Stimulated activated CD8-positive, alpha-beta memory T cell treated with anti-CD3 and anti-CD28 coated beads, Interleukin-12 subunit alpha, Interleukin-12 subunit beta, amount 100 ng/mL, for 4 hours (primary cell): ENCODE measurements around the gene TSHZ2.

ENCODE experiments used
- DNase-seq: peaks from one replicate; pipeline ENCODE4 v3.0.0-alpha.2; 2020; ENCODE audit warnings: low read depth

Gene TSHZ2

GRCh38 chr20:53247468-53248103, 275.4 kb downstream of the TSHZ2 start:
- DNase-seq: no peak

- no peak for DNase-seq
Measured at GRCh38 chr20:53250456-53250855, 278.3 kb downstream of the TSHZ2 start.

DNA sequence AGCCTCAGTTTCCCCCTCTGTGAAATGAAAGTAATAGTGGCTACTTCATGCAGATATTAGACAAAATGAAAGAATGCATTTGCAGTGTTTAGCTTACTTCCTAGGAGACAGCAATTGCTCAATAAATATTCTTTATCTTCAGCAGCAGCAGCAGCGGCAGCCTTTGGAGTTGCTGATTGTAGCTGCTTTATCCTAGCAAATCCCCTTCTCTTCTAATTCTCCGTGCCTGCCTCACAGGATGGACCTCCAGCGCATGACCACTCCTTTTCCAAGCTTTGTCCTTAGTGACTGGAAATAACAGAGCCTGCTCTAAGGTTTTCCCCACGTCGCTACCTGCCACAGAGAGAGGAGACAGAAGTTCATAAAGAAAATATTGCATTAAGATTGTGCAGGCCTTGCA, 279.8 kb downstream of the TSHZ2 start:
- no peak for DNase-seq

- DNase-seq: no peak
Measured at GRCh38 chr20:53253668-53254067, 281.5 kb downstream of the TSHZ2 start.

- no peak for DNase-seq
Measured at GRCh38 chr20:53255102-53255710, 283.0 kb downstream of the TSHZ2 start.

DNA sequence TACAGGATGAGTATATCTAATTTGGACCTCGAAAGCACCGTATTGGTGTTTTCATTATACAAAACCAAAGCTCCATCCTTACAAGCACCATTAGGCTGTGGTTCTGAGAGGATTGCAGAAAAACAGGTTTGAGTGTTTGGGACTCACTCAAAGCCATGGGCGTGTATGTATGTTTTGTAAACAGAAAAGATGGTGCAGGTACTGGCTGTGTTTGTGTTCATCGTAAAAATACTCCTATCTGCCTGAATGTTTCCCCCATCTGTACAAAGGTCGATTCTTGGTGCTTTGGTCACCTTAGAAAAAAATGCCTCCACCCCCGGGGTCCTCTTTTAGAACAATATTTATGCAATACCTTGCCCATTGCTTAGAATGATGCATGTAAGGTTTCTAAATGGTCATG, 286.6 kb downstream of the TSHZ2 start:
- no peak for DNase-seq

GRCh38 chr20:53260168-53260567, 288.0 kb downstream of the TSHZ2 start:
- no peak for DNase-seq

- no peak for DNase-seq
Measured at GRCh38 chr20:53260591-53260990, 288.4 kb downstream of the TSHZ2 start.

DNA sequence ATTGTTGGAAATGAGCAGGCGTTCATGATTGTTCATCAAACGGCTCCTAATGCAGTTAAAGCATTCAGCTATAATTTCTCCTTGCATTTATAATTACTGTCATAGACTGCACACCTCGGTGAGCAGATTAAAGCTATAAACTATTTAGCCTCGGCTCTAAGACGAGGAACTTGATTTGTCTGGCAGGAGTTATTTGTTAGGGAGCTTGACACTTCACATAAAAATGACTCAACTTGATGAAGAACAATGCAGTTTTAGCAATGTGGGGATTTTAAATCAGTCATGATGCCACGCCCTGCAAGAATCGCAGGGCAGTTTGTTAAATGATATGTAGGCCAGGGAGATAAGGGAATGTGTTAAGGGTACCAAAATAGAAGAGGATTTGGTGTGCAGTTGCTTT, 290.2 kb downstream of the TSHZ2 start:
- DNase-seq: no peak

DNA sequence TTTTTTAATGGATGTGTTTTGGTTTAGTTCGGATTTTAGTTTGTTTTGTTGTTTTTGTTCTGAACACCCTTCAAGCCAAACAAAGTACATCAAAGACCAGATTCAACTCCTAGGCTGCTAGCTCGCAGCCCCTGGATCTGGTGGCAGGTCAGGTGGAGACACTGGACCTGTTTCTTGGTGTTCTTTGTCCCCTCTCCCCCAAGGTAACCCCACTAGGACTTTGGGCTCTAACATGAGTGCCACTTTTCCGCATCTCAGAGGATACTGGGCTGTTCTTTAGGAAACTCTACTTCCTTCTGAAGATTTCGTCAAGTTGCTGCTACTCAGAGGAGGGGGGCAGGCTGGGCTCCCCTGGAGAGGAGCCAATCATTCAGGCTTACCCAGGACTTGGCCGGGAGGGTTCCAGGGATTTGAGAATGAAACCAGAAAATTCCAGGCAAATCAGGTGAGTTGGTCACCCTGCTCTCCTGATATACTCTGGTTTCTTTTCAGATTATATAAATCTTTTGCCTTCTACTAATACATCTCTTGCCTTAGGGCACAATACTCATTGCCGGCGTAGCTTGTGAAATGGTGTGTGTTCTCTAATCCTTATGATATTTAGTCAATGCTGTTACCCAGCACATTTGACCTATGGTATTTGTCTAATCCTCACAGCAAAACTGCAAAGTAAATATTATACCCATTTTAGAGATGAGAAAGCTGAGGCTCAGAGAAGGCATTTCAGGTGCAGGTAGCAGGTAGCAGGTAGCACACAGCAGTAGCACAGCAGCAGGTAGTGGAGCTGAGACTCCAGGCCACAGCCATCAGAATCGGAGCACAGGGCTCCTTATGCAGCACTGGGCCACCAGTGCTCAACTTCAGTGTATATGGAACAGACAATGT, 291.6 kb downstream of the TSHZ2 start:
- DNase-seq: no peak

- no peak for DNase-seq
Measured at GRCh38 chr20:53264604-53265003, 292.4 kb downstream of the TSHZ2 start.

DNA sequence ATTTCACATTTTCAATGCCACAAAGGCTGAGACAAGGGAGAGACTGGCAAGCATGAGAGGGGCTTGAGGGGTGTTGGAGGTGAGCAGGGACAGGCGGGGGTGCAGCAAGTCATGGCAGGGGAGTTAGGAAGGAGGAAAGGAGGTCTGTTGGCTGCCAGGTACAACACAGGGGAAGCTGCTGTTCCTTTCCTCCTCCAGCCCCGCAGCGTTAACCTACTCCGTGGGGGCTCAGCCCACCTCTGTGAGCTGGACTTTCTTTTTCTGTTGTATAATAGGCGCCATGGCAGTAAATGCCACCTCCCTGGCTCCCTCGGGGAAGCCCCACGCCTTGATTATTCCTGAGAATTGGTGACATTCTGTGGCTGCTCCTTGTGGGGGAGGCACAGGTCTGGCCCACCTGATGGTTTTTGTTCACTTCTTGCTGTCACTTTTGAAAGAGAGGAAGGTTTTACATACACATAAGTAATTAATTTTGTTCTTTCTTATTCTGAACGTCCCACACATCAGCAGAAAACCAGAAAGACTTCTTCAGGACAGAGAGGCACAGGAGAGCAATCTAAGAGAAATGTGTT, 293.2 kb downstream of the TSHZ2 start:
- DNase-seq: no peak

DNA sequence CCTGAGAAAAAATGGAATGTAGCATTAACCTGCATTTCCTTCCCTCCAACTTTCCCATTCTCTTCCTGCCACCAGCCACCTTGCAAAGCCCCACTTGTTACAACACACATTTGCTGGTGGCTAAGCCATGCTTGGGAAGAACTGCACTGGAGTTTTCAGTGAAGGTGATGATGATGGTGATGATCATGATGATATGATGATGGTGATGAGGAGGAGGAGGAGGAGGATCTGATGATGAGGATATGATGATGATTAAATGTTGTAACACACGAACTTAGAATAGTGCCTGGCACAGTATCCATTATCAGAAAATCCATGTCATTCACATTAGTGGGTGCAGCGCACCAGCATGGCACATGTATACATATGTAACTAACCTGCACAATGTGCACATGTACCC, 297.2 kb downstream of the TSHZ2 start:
- no peak for DNase-seq

DNA sequence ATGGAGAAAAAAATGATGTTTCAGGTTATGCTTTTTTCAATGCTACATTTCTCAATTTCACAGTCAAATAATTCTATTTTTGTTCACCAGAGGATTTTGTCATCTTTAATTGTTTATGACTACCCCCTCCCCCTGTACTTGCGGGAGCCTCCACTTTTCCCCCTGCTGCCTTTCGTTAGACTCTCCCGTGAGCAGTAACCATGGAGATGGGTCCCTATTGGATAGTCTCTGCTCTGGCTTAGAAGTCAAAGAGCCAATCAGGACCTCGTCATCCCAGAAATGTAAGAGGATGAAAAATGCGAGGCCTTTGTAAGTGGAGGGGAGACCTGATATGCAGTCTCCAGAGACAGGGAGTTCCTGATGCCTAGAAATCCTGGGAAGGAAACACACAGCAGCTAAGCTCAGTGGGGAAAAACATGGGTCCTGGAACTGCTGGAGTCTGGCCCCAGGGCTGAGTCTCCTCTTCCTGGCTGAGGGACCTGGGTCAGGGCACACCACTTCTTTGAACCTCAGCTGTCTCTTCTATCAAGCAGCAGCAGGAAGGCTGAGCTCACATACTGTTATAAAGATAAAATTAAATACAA, 298.7 kb downstream of the TSHZ2 start:
- DNase-seq: no peak

DNA sequence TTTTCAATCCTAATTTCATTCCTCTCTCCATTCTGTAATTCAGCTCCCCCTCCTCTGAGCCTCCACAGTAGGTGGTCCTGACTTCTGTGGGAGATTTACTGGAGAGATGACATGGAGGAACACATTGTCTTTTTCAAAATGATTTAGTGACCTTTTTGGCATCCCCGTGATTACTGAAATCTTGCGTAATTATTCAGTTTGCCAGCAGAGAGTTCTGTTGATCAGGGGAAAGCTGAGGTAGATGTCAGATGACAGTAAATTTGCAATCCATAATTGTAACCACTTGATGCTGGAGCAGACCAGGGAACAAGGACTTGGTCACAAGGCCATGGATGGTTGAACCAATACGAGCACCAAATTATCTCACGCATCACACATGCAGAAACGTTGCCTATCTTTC, 302.2 kb downstream of the TSHZ2 start:
- no peak for DNase-seq

- no peak for DNase-seq
Measured at GRCh38 chr20:53274807-53275206, 302.6 kb downstream of the TSHZ2 start.

DNA sequence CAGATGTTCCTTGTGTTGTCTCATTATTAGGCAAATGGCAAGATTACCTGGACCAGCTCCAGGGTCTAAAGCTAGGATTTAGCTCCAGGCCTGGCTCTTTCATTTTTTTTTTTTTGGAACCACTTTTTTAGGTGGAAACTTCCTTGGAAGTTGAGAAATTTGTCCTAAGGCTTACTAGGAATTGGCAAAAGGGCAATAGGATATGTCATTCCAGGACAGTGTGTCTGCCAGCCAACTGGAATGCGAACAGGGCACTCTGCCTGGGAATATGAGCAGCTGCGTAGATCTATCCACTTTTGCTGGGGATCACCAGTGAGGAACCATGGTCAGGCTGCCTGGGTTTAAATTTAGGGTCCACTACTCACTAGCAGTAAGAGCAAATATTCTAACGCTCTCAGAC, 304.0 kb downstream of the TSHZ2 start:
- DNase-seq: no peak

DNA sequence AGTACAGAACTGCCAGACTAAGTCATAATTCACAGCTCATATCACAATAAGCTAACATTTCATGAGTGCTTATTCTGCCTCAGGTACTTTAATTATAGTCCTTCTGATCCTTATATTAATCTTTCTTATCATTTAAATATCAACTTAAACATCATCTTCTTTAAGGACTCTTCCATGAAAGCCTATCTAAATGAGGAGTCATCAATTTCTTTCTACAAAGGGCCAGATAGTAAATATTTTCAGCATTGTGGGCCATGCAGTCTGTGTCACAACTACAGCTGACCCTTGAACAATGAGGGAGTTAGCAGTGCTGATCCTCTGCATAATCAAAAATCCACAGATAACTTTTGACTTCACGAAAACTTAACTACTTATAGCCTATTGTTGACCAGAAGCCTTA, 306.4 kb downstream of the TSHZ2 start:
- no peak for DNase-seq

GRCh38 chr20:53279735-53280134, 307.6 kb downstream of the TSHZ2 start:
- no peak for DNase-seq

DNA sequence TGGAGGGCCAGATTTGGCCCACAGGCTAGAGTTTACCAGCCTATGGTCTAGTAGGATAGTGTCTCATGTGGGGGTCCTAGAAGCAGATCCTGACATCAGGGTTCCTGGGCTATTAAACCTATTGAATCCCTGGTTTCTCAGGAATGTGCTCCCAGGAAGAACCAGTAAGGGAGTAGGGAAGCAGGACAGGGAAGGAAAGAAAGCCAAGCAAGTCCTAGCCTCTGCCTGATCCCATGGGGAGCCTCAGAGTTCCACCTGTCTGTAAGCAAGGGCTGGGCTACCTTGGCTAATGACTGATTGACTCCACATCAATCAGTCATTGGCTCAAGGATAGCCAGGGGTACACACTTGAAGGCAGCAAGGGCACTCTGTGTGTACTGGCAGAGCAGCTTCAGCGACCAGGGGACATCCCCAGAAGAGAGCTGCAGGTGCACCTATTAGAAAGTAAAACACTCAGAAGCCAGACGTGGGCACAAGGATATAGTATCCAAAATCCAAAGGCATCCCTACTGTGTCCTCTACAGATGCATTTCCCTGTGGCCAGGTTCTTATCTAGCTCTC, 309.5 kb downstream of the TSHZ2 start:
- no peak for DNase-seq

DNA sequence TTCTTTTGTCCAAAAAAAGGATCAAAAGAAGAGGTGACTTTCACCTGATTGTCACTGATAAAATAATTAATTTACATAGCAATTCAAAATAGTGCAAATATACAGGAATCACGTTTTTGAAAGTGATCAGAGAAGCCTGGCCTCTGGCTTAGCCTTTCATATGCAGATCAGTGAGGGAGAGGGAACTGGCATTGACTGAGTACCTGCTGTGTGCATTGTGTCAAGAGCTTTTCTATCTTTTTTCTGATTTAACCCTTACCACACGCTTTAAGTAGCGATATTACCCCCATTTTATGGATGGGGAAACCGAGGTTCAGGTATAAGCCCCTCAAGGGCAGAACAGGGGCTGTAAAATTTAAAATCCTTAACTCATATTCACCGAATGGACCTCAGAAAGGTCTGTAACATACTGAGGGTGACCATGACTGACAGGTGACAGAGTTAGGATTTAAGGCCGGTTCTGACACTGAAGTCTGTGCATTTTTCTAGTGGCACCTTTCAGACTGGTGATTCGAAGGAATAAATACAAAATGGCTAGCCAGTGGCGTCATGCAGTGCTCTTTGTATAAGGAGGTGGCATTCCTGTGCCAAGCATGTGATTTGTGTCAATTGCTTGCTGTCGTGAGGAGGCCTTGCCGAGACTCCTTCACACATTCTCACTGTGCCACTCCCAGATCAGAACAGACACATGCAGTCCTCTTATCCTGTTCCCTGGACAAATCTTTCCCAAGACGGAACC, 310.2 kb downstream of the TSHZ2 start:
- no peak for DNase-seq
